IPS-20b (cell line): ENCODE measurements around the gene TMEM163.

Experiments
- H3K27ac ChIP-seq: one replicate; pipeline ENCODE4 v1.5.1; 2013; ENCODE audit warnings: low read length
- H3K27me3 ChIP-seq: 2 replicates; pipeline ENCODE4 v1.6.1; 2013; ENCODE audit warnings: mild to moderate bottlenecking, low read length, inconsistent platforms; ENCODE audit not compliant: insufficient read depth
- H3K36me3 ChIP-seq: 2 replicates; pipeline ENCODE4 v1.6.1; 2013; ENCODE audit warnings: low read depth, mild to moderate bottlenecking, inconsistent platforms, low read length, moderate library complexity; ENCODE audit not compliant: insufficient read depth
- H3K4me1 ChIP-seq: 2 replicates; pipeline ENCODE4 v1.6.1; 2013; ENCODE audit warnings: mild to moderate bottlenecking, control low read depth, inconsistent platforms, low read length, moderate library complexity; ENCODE audit not compliant: insufficient read depth
- H3K4me3 ChIP-seq: 2 replicates; pipeline ENCODE4 v1.5.1; 2013; ENCODE audit warnings: mild to moderate bottlenecking, low read length, inconsistent platforms
- H3K9ac ChIP-seq: 2 replicates; pipeline ENCODE4 v1.6.1; 2013; ENCODE audit warnings: low read depth, mild to moderate bottlenecking, inconsistent platforms, low read length, moderate library complexity
- H3K9me3 ChIP-seq: 2 replicates; pipeline ENCODE4 v1.6.1; 2013; ENCODE audit warnings: mild to moderate bottlenecking, low read depth, low read length, inconsistent platforms; ENCODE audit not compliant: insufficient read depth

The TMEM163 gene

GRCh38 chr2:134431838-134432434, 286.9 kb downstream of the TMEM163 start:
- Histone ChIP-seq H3K4me3 (no peak overlapping the region), H3K36me3 (peaks cover 19% of the 10 kb centered on the region; the same call in 1 of the 2 replicates), H3K4me1 (0 out of 2 replicates have a peak, but pooled peaks cover 5% of the 10 kb centered on the region), H3K9ac (no peak overlapping the region), H3K27ac (no peak overlapping the region), H3K27me3 (peaks cover 34% of the 10 kb centered on the region), H3K9me3 (no peaks in the 10 kb centered on the region)

GRCh38 chr2:134429886-134430285, 288.9 kb downstream of the TMEM163 start:
- H3K9me3 ChIP-seq, result no peaks in the 10 kb centered on the region
- peaks cover 34% of the 10 kb centered on the region for H3K27me3 ChIP-seq
- no peak overlapping the region for H3K9ac ChIP-seq
- no peak overlapping the region for H3K27ac ChIP-seq
- H3K4me3 ChIP-seq, result no peak overlapping the region
- H3K36me3 ChIP-seq, result peaks cover 19% of the 10 kb centered on the region; the same call in 1 of the 2 replicates
- 0 out of 2 replicates have a peak, but pooled peaks cover 5% of the 10 kb centered on the region for H3K4me1 ChIP-seq

GRCh38 chr2:134426721-134427120, 292.1 kb downstream of the TMEM163 start:
- H3K27me3 ChIP-seq, result peaks cover 20% of the 10 kb centered on the region
- H3K9me3 ChIP-seq, result no peaks in the 10 kb centered on the region
- peaks cover 27% of the 10 kb centered on the region; the same call in 1 of the 2 replicates for H3K36me3 ChIP-seq
- no peak overlapping the region for H3K9ac ChIP-seq
- H3K4me1 ChIP-seq, result 0 out of 2 replicates have a peak, but pooled peaks cover 3% of the 10 kb centered on the region
- H3K27ac ChIP-seq, result no peak overlapping the region
- no peak overlapping the region for H3K4me3 ChIP-seq

- H3K9ac ChIP-seq, result no peak overlapping the region
- no peak overlapping the region for H3K27ac ChIP-seq
- H3K4me1 ChIP-seq, result no peaks in the 10 kb centered on the region
- peaks cover 27% of the 10 kb centered on the region; the same call in 1 of the 2 replicates for H3K36me3 ChIP-seq
- H3K4me3 ChIP-seq, result no peak overlapping the region
- no peaks in the 10 kb centered on the region for H3K9me3 ChIP-seq
- peaks cover 14% of the 10 kb centered on the region for H3K27me3 ChIP-seq
These were observed 292.9 kb downstream of the TMEM163 start for GRCh38 chr2:134425724-134426496.

- Histone ChIP-seq H3K4me1 (no peaks in the 10 kb centered on the region), H3K4me3 (no peak overlapping the region), H3K36me3 (peaks cover 10% of the 10 kb centered on the region; the same call in 1 of the 2 replicates), H3K9me3 (no peaks in the 10 kb centered on the region), H3K9ac (no peak overlapping the region), H3K27me3 (no peaks in the 10 kb centered on the region), H3K27ac (no peak overlapping the region)
These were observed 297.1 kb downstream of the TMEM163 start for GRCh38 chr2:134421556-134422328.

GRCh38 chr2:134420920-134421319, 297.9 kb downstream of the TMEM163 start:
- Histone ChIP-seq H3K27me3 (no peaks in the 10 kb centered on the region), H3K9ac (no peak overlapping the region), H3K9me3 (no peaks in the 10 kb centered on the region), H3K36me3 (peaks cover 10% of the 10 kb centered on the region; the same call in 1 of the 2 replicates), H3K4me3 (no peak overlapping the region), H3K27ac (no peak overlapping the region), H3K4me1 (no peaks in the 10 kb centered on the region)

GRCh38 chr2:134420259-134420658, 298.5 kb downstream of the TMEM163 start:
- Histone ChIP-seq H3K4me3 (no peak overlapping the region), H3K27me3 (no peaks in the 10 kb centered on the region), H3K4me1 (no peaks in the 10 kb centered on the region), H3K9ac (no peak overlapping the region), H3K27ac (no peak overlapping the region), H3K9me3 (no peaks in the 10 kb centered on the region), H3K36me3 (peaks cover 10% of the 10 kb centered on the region; the same call in 1 of the 2 replicates)

GRCh38 chr2:134417968-134418582, 300.7 kb downstream of the TMEM163 start:
- no peak overlapping the region for H3K9ac ChIP-seq
- H3K27me3 ChIP-seq, result no peaks in the 10 kb centered on the region
- H3K4me3 ChIP-seq, result no peak overlapping the region
- H3K36me3 ChIP-seq, result peaks cover 5% of the 10 kb centered on the region; the same call in 1 of the 2 replicates
- H3K9me3 ChIP-seq, result no peaks in the 10 kb centered on the region
- no peak overlapping the region for H3K27ac ChIP-seq
- H3K4me1 ChIP-seq, result no peaks in the 10 kb centered on the region

- no peaks in the 10 kb centered on the region for H3K27me3 ChIP-seq
- no peaks in the 10 kb centered on the region for H3K36me3 ChIP-seq
- no peak overlapping the region for H3K9ac ChIP-seq
- H3K9me3 ChIP-seq, result no peaks in the 10 kb centered on the region
- H3K4me3 ChIP-seq, result no peak overlapping the region
- peaks cover 3% of the 10 kb centered on the region; the same call in 1 of the 2 replicates for H3K4me1 ChIP-seq
- H3K27ac ChIP-seq, result no peak overlapping the region
These were observed 302.2 kb downstream of the TMEM163 start for GRCh38 chr2:134416637-134417036.

- Histone ChIP-seq H3K4me3 (no peak overlapping the region), H3K27ac (no peak overlapping the region), H3K27me3 (no peaks in the 10 kb centered on the region), H3K4me1 (peaks cover 4% of the 10 kb centered on the region; the same call in 1 of the 2 replicates), H3K9ac (no peak overlapping the region), H3K9me3 (no peaks in the 10 kb centered on the region), H3K36me3 (no peaks in the 10 kb centered on the region)
These were observed 302.8 kb downstream of the TMEM163 start for GRCh38 chr2:134416018-134416417.

GRCh38 chr2:134413912-134414311, 304.9 kb downstream of the TMEM163 start:
- Histone ChIP-seq H3K27ac (no peak overlapping the region), H3K9ac (no peak overlapping the region), H3K27me3 (no peaks in the 10 kb centered on the region), H3K4me3 (no peak overlapping the region), H3K9me3 (no peaks in the 10 kb centered on the region), H3K36me3 (no peaks in the 10 kb centered on the region), H3K4me1 (peaks cover 4% of the 10 kb centered on the region; the same call in 1 of the 2 replicates)
